Neural cell (in vitro differentiated cells): ENCODE results near the gene DCAF8. TPM values are rescaled to one million over a fixed set of nuclear protein-coding genes. Genes with fewer than 3 reads are reported as not detected.

Experiments
- H2AFZ ChIP-seq: fragments of 200-600, 300-800 bp; sonication (generic), shearing (Covaris generic); 2 replicates; pipeline ENCODE4 v1.6.0; 2014; ENCODE audit warnings: low read depth, mild to moderate bottlenecking, antibody characterized with exemption, low read length, moderate library complexity
- H3F3A ChIP-seq: fragments of 200-600 bp; shearing (Covaris generic); 2 replicates; pipeline ENCODE4 v1.6.1; 2016; ENCODE audit warnings: mild to moderate bottlenecking, moderate library complexity, mixed read lengths, antibody characterized with exemption, low read length; ENCODE audit not compliant: insufficient read depth, poor library complexity, severe bottlenecking
- H3K27ac ChIP-seq: fragments of 200-600, 300-800 bp; sonication (generic), shearing (Covaris generic); 2 replicates; pipeline ENCODE4 v1.5.1; 2014; ENCODE audit warnings: mild to moderate bottlenecking, low read length, moderate library complexity
- H3K27me3 ChIP-seq: fragments of 300-800, 200-600 bp; sonication (generic), shearing (Covaris generic); 2 replicates; pipeline ENCODE4 v1.6.0; 2014; ENCODE audit warnings: mild to moderate bottlenecking, low read depth, low read length, moderate library complexity; ENCODE audit not compliant: insufficient read depth
- H3K36me3 ChIP-seq: fragments of 300-800, 200-600 bp; sonication (generic), shearing (Covaris generic); 2 replicates; pipeline ENCODE4 v1.5.1; 2014; ENCODE audit warnings: mild to moderate bottlenecking, antibody characterized with exemption, low read length, moderate library complexity; ENCODE audit not compliant: insufficient read depth
- H3K4me2 ChIP-seq: fragments of 300-800, 200-600 bp; sonication (generic), shearing (Covaris generic); 2 replicates; pipeline ENCODE4 v1.6.0; 2014; ENCODE audit warnings: mild to moderate bottlenecking, low read length
- H3K4me3 ChIP-seq: fragments of 300-800, 200-600 bp; sonication (generic), shearing (Covaris generic); 2 replicates; pipeline ENCODE4 v1.5.1; 2014; ENCODE audit warnings: mild to moderate bottlenecking, low read length, moderate library complexity
- H3K79me2 ChIP-seq: fragments of 200-600 bp; shearing (Covaris generic); replicated peaks from 2 replicates; pipeline ENCODE4 v1.6.0; 2014; ENCODE audit warnings: mild to moderate bottlenecking, low read length, moderate library complexity; ENCODE audit not compliant: insufficient read depth
- H3K9ac ChIP-seq: fragments of 300-800, 200-600 bp; sonication (generic), shearing (Covaris generic); 2 replicates; pipeline ENCODE4 v1.6.1; 2016; ENCODE audit warnings: mild to moderate bottlenecking, low read length, mixed read lengths
- H3K9me2 ChIP-seq: fragments of 200-600 bp; shearing (Covaris generic); 2 replicates; pipeline ENCODE4 v1.6.1; 2016; ENCODE audit warnings: mild to moderate bottlenecking, low read length, mixed read lengths; ENCODE audit not compliant: insufficient read depth
- H3K9me3 ChIP-seq: fragments of 200-600, 300-800 bp; sonication (generic), shearing (Covaris generic); 2 replicates; pipeline ENCODE4 v1.6.1; 2016; ENCODE audit warnings: mild to moderate bottlenecking, mixed run types, low read length, moderate library complexity, mixed read lengths
- H4K20me1 ChIP-seq: fragments of 200-600 bp; shearing (Covaris generic); 2 replicates; pipeline ENCODE4 v1.6.1; 2016; ENCODE audit warnings: mild to moderate bottlenecking, mixed run types; ENCODE audit not compliant: insufficient read depth
- EP300 ChIP-seq: fragments of 450-650 bp; conservative IDR thresholded peaks from 2 replicates; pipeline ENCODE4 v1.6.1; 2014; ENCODE audit warnings: antibody characterized with exemption, mild to moderate bottlenecking, moderate library complexity; ENCODE audit not compliant: poor library complexity, severe bottlenecking
- EZH2 ChIP-seq: fragments of 200-600, 300-800 bp; shearing (Covaris generic), sonication (generic); IDR thresholded peaks from 2 replicates; pipeline ENCODE4 v1.6.1; 2014; ENCODE audit warnings: antibody characterized with exemption, low read length, borderline replicate concordance, mild to moderate bottlenecking; ENCODE audit not compliant: insufficient read depth, poor library complexity, severe bottlenecking
- MXI1 ChIP-seq: fragments of 450-650 bp; conservative IDR thresholded peaks from 2 replicates; pipeline ENCODE4 v1.6.1; 2014; ENCODE audit warnings: antibody characterized with exemption, mild to moderate bottlenecking; ENCODE audit not compliant: poor library complexity, severe bottlenecking
- POLR2AphosphoS5 ChIP-seq: IDR thresholded peaks from 2 replicates; pipeline ENCODE4 v1.6.1; 2012
- RAD21 ChIP-seq: fragments of 450-650 bp; conservative IDR thresholded peaks from 2 replicates; pipeline ENCODE4 v1.6.1; 2014; ENCODE audit warnings: antibody characterized with exemption, mild to moderate bottlenecking, moderate library complexity
- SMC3 ChIP-seq: fragments of 450-650 bp; conservative IDR thresholded peaks from 2 replicates; pipeline ENCODE4 v1.6.1; 2014; ENCODE audit warnings: antibody characterized with exemption, mild to moderate bottlenecking, moderate library complexity; ENCODE audit not compliant: poor library complexity
- TAF1 ChIP-seq: IDR thresholded peaks from 2 replicates; pipeline ENCODE4 v1.6.1; 2012; ENCODE audit warnings: low read depth
- polyA plus RNA-seq: library from polyadenylated mRNA; depleted of rRNA; stranded (reverse); fragments of >200 nt; gene quantifications from 2 replicates; pipeline ENCODE4 v1.2.3, GENCODE V29; 2014
- TF ChIP-seq, protein P1 (sequence below): IDR thresholded peaks from 2 replicates; pipeline ENCODE4 v1.6.1; 2012; ENCODE audit warnings: borderline replicate concordance
- TF ChIP-seq, protein P2 (sequence below): fragments of 450-650 bp; IDR thresholded peaks from 2 replicates; pipeline ENCODE4 v1.5.1; 2014; ENCODE audit warnings: antibody characterized with exemption, mild to moderate bottlenecking, moderate library complexity; ENCODE audit not compliant: poor library complexity, severe bottlenecking

Gene DCAF8
- polyA plus RNA-seq, 1 donor from 2014 or later = 153 TPM

DNA sequence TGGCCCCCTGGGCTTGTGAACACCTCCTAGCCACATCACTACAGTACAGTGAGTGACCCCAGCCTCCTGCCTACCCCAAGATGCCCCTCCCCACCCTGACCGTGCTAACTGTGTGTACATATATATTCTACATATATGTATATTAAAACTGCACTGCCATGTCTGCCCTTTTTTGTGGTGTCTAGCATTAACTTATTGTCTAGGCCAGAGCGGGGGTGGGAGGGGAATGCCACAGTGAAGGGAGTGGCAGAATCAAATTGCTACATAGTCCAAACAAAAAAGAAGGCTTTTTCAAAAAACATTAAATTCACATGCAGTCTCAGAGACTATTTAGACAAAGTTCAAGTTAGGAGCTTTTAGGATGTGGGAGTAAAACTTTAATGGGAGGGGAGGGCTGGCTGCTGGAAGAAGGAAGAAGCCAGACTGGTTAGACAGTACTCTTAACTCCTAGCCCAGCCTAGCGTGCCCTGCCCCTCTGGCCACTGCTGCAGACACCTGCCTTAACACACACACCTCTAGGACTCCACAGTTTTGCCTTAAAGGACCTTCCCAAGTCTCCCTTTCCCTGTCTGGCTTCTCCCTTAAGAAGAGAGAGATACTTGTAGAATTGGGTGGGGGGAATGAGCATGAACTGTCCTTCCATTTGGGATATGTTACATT, 47.7 kb downstream of the DCAF8 start:
- H3K9me3 ChIP-seq = no peaks in the 10 kb centered on the region
- no peak overlapping the region for H2AFZ ChIP-seq
- H3K9me2 ChIP-seq = no peaks in the 10 kb centered on the region
- TF ChIP-seq MXI1 = no peak
- TF ChIP-seq EZH2 = no peak
- TF ChIP-seq SMC3 = no peak
- TF ChIP-seq TAF1 = no peak
- TF ChIP-seq, protein P1, sequence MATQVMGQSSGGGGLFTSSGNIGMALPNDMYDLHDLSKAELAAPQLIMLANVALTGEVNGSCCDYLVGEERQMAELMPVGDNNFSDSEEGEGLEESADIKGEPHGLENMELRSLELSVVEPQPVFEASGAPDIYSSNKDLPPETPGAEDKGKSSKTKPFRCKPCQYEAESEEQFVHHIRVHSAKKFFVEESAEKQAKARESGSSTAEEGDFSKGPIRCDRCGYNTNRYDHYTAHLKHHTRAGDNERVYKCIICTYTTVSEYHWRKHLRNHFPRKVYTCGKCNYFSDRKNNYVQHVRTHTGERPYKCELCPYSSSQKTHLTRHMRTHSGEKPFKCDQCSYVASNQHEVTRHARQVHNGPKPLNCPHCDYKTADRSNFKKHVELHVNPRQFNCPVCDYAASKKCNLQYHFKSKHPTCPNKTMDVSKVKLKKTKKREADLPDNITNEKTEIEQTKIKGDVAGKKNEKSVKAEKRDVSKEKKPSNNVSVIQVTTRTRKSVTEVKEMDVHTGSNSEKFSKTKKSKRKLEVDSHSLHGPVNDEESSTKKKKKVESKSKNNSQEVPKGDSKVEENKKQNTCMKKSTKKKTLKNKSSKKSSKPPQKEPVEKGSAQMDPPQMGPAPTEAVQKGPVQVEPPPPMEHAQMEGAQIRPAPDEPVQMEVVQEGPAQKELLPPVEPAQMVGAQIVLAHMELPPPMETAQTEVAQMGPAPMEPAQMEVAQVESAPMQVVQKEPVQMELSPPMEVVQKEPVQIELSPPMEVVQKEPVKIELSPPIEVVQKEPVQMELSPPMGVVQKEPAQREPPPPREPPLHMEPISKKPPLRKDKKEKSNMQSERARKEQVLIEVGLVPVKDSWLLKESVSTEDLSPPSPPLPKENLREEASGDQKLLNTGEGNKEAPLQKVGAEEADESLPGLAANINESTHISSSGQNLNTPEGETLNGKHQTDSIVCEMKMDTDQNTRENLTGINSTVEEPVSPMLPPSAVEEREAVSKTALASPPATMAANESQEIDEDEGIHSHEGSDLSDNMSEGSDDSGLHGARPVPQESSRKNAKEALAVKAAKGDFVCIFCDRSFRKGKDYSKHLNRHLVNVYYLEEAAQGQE = no peak
- TF ChIP-seq EP300 = no peak
- TF ChIP-seq RAD21 = no peak
- TF ChIP-seq, protein P2, sequence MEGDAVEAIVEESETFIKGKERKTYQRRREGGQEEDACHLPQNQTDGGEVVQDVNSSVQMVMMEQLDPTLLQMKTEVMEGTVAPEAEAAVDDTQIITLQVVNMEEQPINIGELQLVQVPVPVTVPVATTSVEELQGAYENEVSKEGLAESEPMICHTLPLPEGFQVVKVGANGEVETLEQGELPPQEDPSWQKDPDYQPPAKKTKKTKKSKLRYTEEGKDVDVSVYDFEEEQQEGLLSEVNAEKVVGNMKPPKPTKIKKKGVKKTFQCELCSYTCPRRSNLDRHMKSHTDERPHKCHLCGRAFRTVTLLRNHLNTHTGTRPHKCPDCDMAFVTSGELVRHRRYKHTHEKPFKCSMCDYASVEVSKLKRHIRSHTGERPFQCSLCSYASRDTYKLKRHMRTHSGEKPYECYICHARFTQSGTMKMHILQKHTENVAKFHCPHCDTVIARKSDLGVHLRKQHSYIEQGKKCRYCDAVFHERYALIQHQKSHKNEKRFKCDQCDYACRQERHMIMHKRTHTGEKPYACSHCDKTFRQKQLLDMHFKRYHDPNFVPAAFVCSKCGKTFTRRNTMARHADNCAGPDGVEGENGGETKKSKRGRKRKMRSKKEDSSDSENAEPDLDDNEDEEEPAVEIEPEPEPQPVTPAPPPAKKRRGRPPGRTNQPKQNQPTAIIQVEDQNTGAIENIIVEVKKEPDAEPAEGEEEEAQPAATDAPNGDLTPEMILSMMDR = no peak
- TF ChIP-seq POLR2AphosphoS5 = no peak
- peaks cover 33% of the 10 kb centered on the region for H3K36me3 ChIP-seq
- H3K27me3 ChIP-seq = no peaks in the 10 kb centered on the region
- no peak overlapping the region for H3K27ac ChIP-seq
- no peak overlapping the region for H3K4me3 ChIP-seq
- no peak overlapping the region for H3K4me2 ChIP-seq
- H3K9ac ChIP-seq = no peak overlapping the region
- H3K79me2 ChIP-seq = peaks cover 18% of the 10 kb centered on the region
- H4K20me1 ChIP-seq = no peaks in the 10 kb centered on the region
- H3F3A ChIP-seq = peaks cover 5% of the 10 kb centered on the region

DNA sequence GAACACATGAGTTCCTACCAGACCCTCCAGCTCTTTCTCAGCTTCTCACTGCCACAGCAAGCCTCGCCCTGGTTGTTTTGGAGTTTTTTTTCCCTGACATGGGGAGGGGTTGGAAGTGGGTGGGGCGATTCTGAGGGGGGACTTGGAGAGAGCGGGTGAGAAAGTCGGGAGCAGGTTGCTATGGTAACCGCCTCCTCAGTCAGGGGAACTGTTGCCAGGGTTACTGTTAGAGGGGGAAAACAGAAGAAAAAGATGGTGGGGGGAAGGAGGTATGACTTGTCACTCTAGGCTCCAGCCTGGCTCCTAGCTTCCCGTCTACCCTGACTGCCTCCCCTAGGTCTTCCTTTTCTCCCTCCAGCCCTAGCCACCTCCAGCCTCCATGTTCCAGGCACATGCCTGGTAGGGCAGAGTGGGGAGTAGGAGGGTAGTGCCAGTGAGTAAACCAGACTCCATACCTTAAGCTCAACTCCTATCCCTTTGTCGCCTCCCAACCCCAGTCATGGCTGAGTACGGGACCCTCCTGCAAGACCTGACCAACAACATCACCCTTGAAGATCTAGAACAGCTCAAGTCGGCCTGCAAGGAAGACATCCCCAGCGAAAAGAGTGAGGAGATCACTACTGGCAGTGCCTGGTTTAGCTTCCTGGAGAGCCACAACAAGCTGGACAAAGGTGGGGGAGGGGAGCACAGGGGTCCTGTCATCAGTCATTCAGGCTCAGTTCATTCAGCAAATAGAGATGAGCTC, 51.1 kb downstream of the DCAF8 start:
- Histone ChIP-seq H3K9me2 (no peaks in the 10 kb centered on the region), H3K79me2 (peaks cover 27% of the 10 kb centered on the region), H2AFZ (no peak overlapping the region), H3K9ac (peak overlapping the region; percentile 52), H3F3A (peaks cover 5% of the 10 kb centered on the region), H3K4me2 (peak overlapping the region; percentile 82), H3K27ac (peak overlapping the region; percentile 87), H3K36me3 (peaks cover 15% of the 10 kb centered on the region), H3K4me3 (peak overlapping the region; percentile 56), H3K27me3 (no peaks in the 10 kb centered on the region), H3K9me3 (no peaks in the 10 kb centered on the region), H4K20me1 (no peaks in the 10 kb centered on the region)
- TF ChIP-seq EP300 (peak; percentile 42), POLR2AphosphoS5 (peak; percentile 39), MXI1 (peak; percentile 46), SMC3 (no peak)
- TF ChIP-seq, protein P2 = no peak
